Right kidney (tissue), 1 donor: ENCODE results near the gene RAB4A.
"Not testable (repeated sequence)": the region's sequence is repeated elsewhere in the genome, so short reads cannot be mapped to it uniquely, and the experiment has no call there.

Experiments
- DNase-seq: peaks from one replicate; pipeline ENCODE4 v3.0.0-alpha.2; 2016

RAB4A gene

DNA sequence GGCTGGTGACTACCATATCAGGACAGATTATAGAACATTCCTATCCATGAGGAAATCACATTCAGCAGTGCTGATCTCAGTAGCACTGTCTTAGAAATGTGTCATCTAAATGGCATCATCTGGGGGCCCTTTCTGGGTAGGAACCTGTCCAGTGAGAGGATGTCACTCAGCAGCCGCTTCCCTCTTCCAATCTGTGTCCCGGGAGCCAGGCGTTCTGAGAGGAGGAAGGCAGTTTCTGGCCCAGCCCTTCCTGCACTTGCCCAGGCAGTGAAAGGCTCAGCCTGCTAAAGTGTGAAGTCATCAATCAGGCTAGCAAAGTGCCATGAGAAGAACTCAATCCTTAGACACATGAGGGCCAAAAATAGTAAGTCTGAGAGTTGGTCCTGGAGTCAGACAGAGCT lies 25.6 kb downstream of the RAB4A start:
- DNase-seq = no peak

DNA sequence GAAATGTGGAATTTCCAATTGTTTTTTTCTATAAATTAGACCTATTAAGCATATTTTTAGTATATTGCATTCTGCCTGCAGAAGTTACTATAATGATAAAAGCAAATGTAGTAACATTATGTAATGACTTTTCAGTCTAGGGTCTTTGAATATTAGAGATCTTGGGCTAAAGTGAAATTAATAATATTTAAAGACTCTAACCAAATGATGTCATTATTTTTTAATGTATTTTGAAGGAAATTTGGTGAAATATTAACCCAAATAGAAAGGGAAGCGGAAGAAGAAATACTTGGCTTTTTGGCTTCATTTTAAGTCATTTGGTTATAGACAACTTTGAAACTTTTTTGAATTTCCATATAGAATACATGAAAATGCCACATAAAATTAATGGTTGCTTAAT lies 26.8 kb downstream of the RAB4A start:
- DNase-seq = no peak

DNA sequence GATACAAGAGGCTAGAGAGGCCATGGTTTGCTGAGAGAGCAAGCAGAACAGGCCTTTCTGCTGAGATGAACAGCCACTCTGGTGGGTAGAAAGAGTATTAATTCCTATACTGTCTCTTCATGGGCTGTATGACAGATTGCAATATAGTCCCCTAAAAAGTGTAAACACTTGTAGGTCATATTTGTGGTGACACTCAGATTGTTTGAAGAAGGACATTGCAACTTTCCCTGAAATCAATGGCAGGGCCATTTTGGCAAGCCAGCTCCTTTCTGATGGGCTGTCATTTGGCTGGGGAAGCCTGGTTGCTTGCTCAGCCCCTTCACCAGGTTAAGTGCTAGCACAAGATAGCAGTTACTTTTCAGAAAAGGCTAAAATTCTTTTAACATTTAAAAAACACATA lies 27.5 kb downstream of the RAB4A start:
- no peak for DNase-seq

DNA sequence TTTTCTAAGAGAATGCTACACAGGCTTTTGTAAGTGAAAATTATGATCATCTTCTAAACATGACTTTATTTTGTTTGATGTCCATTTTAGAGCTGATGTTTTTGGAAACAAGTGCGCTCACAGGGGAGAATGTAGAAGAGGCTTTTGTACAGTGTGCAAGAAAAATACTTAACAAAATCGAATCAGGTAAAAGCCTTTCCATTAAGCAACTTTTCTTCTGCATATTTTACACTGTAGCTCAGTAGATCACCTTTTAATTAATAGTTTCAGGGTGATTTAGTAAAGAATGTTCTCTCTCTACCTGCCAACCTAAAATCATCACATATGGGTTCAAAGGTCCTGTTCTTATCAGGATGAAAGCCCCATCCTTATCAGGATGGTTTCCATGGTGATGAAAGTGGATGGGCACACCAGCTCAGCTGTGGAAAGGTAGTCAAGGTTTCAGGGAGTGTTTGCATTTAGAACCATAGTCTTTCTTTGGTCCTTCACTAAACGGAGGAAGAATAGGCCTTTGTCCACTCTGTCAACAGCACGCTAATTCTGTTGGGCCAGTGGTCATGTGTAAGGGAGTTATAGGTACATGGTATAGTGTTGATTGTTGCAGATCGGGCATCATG lies 28.1 kb downstream of the RAB4A start:
- DNase-seq = no peak

DNA sequence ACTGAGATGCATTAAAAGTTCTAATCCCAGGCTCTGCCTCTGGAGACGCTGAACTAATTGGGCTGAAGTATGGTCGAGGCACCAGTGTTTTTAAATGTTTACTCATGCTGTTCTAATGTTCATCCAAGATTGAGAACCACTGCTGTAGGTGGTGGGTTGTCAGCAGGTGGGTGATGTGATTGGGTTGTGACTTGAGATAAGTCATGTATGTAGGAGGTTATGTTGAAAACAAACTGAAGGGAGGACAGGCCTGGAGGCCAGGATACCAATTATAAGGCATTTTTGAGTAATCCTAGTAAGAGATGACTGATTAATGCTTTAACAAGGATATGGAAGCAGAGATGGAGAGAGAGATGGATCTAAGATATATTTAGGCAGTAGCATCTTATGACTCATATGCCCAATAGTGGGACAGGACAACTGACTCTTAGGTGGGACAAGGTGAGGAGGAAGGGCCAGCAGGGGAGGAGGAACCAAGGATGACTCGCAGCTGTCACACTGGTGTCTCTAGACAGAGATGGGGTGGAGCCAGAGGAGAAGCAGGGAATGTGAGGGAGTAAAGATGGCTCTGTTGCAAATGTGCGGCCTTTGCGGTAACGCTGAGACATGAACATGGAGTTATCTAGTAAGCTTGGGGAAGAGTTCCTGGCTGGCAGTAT lies 29.3 kb downstream of the RAB4A start:
- DNase-seq = no peak

DNA sequence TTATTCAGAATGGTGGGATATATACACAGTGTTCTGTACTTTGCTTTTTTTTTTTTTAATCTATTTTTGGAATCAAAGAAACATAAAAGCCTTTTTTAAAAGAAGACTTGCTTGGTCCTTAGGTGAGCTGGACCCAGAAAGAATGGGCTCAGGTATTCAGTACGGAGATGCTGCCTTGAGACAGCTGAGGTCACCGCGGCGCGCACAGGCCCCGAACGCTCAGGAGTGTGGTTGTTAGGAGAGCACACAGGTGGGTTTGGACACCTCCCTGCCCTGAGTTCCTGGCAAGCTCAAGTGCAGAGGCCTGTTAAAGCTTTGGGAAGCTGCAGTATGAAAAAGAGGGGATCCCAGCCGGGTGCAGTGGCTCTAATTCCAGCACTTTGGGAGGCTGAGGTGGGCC lies 31.8 kb downstream of the RAB4A start:
- DNase-seq = no peak

DNA sequence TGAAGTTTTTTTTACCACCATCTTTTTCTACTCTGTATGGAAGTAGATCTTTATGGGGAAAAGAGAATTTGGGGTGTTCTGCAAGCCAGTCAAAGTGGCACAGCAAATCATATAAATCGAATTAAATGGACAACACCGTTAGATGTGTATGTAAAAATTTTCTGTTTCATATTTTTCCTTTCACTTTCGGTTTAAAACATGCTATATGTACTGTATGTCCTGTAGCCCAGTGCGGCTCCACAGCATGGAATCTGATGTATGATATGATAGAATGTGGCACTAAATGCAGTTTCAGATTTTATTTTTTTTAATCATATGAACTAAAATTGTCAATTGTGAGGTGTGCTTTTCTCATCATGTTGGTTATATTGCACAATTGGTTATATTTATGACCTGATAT lies 32.9 kb downstream of the RAB4A start:
- DNase-seq = no peak

DNA sequence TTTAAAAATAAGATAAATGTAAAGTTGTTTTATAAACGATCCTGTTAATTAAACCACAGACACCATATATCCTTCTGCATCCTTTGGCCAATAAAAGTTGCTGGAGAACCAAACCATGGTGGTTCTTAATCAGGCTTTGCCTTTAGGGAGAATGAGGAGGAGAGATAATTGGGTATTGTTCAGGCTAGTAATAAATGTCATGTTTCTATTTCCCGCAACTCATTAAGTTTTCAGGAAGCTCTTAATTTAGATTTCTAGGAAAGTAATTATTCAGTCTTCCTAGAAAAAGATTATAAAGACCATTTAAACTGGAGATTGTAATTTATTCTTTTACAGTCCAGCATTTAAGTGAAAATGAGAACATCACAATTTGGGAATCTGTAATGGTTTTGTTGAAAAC lies 34.5 kb downstream of the RAB4A start:
- no peak for DNase-seq

DNA sequence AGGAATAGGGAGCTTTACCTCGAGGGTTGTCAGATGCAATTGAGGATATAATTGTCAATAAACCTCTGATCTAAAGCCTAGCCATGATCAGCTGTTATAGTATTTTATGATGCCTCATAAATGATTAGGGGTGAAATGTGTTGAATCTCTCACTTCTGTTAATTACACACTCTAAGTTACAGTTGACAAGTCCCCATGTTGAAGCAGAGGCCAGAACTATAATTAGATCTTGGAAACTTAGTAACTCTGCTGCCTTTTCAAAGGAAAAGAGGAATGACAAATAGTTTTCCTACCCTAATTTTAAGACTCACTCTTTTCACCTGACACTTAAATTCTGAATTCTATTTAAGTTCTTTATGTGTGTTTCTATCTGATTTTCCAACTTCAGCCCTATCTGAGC lies 38.2 kb downstream of the RAB4A start:
- no peak for DNase-seq

DNA sequence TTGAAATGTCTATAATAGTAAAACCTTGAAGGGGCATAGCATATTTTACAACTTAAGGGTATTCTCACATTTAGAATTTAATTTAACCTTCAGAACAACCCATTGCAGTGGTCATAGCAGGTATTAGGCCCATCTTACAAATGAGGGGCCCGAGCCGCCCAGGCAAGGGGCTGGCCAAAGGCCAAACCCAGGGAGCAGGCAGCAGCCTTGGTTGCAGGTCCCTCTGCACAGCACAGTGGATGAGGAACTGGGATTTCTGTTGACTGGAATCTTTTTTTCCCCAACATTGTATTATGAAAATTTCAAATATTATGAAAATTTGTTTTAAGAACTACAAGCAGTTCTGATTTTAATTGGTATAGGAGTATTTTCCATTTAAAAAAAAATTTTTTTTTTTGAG lies 38.8 kb downstream of the RAB4A start:
- no peak for DNase-seq

DNA sequence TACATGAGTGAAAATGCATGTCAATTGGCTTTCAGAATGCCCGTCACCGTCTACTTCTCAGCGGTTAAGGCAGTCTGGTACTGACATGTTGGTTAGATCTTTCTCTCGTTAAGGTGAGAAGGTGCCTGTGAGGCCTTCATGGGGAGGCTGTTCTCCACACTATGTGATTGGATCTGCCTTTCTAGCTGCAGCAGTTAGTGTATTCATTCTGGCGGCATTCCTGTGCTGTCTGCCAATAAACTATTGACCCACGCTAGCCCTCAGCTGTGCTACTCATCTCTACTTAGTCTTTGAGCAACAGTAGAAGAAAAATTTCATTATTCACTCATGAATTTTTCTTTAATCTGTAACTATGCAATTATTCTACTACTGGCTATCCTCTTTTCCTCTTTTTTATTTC lies 39.9 kb downstream of the RAB4A start:
- no peak for DNase-seq

DNA sequence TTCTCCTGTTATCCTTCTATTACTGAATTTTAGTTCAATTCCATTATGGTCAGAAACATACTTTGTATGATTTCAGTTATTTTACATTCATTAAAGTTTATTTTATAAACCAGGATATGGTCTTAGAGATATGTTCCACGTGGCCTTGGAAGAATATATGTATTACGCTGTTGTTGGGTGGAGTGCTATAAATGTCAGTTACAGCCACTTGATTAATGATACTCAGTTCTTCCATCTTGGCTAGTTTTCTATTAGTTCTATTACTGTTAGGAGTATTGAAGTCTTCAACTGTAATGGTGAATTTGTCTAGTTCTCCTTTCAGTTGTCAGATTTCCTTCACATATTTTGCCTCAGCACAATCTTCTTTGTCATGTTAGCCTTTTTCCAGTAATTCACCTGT lies 45.3 kb downstream of the RAB4A start:
- DNase-seq = no peak

DNA sequence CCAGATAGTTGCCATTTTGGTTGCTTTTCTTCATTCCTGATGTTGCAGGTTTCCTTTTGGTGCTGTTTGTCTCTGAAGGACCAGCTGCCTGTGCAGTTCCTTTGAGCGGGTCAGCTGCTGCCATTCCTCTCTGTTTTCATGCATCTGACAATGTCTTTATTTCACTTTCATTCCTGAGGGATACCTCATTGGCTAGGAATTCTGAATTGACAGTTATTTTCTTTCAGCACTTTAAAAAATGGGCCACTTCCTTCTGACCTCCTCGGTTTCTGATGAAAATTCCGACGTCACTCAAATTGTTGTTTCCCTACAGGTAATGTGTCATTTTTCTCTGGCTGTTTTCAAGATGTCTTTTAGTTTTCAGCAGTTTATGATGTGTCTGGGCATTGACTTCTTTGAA lies 47.1 kb downstream of the RAB4A start:
- no peak for DNase-seq

DNA sequence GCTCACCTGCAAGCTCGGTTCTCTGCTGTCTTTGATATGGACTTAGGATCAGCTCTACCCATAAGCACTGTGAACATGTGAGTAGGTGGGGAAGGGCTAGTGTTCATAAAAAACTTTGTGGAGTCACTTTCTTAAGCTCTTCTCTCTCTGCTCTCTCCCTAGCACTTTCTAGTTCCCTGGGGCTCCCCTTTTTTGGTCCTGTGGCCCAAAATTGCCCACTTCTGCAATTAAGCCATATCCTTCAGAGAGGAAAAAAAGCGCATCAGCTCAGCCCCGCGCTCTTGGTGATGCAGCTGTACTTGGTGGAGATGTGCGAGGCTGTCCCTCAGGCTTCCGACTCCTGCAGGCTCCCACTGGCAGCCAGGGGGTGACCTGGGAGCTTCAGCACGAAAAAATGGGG lies 48.6 kb downstream of the RAB4A start:
- no peak for DNase-seq

DNA sequence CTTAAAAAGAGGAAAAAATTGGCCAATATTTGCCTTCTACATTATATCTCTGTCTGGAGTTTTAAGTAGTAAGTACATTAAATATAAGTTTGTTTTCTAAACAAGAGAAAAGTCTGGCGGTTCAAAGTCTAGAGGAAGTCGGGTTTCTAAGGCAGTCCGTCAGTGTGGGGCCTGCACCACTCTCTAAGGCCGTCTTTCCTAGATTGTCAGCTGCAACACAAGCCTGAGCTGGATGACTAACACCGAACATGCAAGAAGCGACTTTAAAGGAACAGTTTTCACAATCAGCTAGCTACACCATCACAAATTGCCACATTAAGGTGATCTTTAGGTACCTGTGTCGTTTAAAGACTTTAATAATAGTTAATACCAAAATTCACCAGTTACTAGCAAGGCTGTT lies 52.3 kb downstream of the RAB4A start:
- no peak for DNase-seq

DNA sequence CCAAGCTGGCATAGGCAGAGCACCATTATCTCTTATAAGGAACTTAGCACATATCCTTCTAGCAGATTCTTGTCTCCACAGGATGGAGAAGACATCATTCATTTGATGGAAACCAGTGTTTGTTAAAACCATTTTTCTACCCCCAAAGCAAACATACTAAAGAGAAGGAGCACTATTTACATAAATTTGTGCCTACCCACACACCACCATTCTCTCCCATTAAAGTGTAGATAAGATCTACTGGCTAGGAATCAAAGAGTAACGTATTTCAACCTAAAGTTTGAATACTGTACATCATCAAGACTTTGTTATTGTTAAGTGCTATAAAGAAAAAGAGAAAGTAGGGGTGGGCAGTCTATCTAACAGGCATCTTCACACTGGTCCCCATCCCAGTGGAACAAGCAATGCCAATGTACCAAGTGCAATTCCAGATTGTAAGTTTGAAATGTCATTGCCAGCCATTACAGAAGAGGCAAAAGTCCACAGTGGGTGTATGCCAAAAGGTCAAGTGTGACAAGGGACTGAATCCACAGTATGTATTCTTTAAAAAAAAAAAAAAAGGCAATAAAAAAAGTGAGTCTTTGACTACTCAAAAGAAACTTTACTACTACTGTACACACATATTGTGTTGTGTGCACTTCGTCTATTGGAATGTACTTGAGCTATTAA lies 53.1 kb downstream of the RAB4A start:
- no peak for DNase-seq

DNA sequence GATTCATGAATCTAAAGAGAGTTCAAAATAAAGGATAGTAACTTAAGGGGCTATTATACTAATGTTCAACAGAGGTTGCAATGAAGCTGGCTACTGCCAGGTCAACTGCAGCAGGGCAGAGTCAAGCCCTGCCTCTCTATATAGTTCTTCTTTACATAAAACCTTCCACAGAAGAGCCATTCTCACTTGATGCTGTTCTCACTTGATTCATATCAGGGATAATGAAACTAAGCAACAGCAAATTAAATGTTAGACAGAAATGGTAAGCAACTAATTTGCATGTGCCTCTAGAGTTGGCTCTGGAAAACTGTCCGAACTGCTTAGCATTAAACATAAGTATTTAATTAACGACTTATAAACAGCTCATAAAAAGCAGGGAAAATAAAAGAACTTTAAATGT lies 54.5 kb downstream of the RAB4A start:
- DNase-seq = no peak

DNA sequence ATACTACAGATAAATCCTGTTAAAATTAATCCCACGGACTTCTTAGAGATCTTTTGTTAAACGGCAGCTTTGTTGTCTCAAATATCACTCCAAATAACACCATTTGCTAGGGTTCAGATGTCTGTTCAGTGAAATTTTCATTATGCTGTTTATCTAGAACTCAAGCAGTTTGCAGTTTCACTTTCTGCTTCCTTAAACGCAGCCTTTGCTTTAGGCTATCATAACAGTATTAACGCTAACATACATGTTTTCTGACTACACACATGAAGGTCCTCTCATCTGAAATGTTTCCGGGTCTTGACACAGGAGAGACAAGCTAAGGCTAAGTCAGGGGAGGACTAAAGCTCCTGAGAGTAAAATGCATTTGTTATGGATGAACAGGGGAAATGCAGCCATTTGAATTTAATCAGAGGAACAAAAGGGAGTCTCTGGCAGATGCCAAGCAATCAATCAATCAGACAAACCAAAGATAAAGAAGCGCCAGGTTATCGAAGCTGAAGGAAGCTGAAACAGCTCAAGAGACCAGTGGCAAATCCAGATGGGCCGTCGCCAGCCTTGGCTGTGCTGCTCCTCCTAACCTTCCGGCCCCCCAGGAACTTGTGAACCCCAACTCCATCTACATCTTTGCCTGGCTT lies 55.1 kb downstream of the RAB4A start:
- no peak for DNase-seq

DNA sequence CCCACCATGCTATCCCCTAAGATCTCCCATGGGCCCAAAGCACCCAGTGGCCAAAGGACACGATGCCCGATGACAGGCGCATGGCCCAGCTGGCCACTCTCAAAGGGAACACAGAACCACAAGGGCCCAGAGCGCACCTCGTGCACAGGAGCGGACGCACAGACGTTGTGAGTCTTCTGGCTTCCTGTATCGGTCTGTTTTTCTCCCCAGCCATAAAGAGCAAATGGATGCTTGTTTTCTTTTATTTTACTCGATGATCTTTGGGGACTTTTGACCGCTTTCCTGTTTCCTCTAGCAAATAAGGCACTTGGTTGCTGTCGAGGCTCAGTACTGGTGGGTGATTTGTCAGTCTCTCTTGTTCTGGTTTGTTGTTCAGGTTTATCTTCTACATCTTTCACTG lies 55.7 kb downstream of the RAB4A start:
- DNase-seq = no peak

DNA sequence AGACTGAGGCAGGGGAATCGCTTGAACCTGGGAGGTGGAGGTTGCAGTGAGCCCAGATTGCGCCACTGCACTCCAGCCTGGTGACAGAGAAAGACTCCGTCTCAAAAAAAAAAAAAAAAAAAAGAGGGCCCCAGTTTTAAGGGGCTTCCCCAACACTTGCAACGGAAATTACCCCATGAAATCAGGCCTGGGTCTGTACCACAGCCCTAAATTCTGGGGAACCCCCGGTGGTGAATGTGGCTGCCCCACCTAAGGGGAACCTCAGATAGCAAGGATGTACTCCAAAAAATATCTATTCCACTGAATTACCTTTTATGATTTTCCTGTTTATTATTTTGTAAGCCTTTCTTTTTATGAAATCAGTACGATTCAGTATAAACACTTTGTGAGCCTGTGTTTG lies 56.9 kb downstream of the RAB4A start:
- not testable (repeated sequence) for DNase-seq

DNA sequence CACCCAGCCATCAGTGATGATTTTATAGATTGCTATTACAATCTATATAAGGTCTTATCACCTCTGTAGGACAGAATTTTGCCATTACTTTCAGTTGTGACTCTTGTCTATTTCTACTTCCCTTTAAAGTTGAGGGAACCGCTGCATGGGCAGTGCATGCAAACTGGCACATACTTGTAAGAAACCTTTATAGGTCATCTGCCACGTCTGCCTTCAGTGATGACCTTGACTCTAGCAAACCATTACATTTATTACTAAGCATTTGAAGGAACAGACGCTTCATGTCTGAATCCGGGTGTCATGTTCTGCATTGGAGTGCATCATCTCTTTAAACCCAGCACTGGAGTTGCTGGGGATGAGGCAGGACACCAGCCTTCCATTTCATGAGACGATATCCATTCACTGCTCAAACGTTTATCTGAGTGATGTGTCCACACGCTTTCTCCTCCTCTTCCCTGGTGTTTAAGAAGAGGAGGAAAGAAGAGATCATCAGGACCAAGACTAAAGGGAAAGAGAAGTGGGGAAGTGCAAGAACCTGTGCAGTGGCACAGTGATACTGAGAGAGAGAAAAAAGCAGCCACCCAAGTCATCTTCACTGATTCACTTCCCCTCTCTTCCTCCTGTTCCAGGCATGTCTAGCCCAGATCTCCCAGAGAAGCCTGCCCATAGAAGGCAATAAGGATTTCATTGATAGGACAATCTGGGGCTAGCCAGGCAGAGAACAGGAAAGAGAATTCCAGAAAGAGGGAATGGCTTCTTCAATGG lies 57.9 kb downstream of the RAB4A start:
- DNase-seq = no peak

DNA sequence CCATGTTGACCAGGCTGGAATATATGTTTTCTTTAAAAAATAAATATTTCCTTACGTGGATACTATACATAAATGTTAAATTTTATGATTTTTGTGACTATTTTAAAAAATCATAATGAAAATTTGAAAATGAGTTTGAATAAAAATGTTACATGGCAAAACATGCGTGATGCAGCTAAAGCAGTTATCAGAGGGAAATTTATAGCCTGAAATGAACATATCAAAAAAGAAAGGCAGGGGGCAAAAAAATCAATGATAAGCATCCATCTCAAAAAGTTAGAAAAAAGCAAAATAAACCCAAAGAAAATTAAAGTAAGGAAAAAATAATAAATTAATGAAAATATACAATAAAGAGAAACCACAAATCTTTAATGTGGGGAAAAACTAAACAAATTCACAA lies 63.4 kb downstream of the RAB4A start:
- DNase-seq = no peak

DNA sequence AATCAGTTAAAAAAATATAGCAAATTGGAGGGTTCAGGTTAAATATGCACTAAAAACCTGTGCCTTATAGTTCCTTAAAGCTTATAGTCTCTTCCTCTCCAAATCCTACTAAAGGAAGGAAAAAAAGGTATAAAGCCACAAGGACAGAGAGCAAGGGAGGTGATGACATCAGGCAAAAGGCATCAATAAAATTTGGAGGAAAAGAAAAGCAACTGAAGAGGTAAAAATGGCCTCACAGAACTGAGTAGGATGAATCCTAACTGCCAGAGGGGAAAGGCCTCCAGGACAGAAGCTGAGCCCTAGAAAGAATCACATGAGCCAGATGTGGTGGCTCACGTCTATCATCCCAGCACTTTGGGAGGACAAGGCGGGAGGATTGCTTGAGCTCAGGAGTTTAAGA lies 63.8 kb downstream of the RAB4A start:
- no peak for DNase-seq
